Activated CD4-positive, alpha-beta memory T cell treated with anti-CD3 and anti-CD28 coated beads, Interleukin-2, amount 10 ng/mL, durations not matched to agents 7 days and 5 days (primary cell): ENCODE results near the gene ANKRD40CL. TPM values are rescaled to one million over a fixed set of nuclear protein-coding genes. Genes with fewer than 3 reads are reported as not detected.

Experiments
- CTCF ChIA-PET: fragments of 350-600 bp; sonication (Branson Sonifier 250); formaldehyde crosslinking; loops from one replicate; lab custom pipeline; 2021; ENCODE audit warnings: antibody characterized with exemption, inconsistent platforms; lab: Charles Lee
- POLR2A ChIA-PET: fragments of 350-600 bp; sonication (Branson Sonifier 250); formaldehyde crosslinking; loops from one replicate; lab custom pipeline; 2021; ENCODE audit warnings: antibody characterized with exemption; lab: Charles Lee
- DNase-seq: peaks from one replicate; pipeline ENCODE4 v3.0.0-alpha.2; 2020
- H3K27ac Mint-ChIP-seq: one replicate; pipeline ENCODE4 v1.8.0; 2021; ENCODE audit warnings: mild to moderate bottlenecking, mixed read lengths
- H3K27me3 Mint-ChIP-seq: one replicate; pipeline ENCODE4 v1.8.0; 2021; ENCODE audit warnings: mixed read lengths
- H3K36me3 Mint-ChIP-seq: one replicate; pipeline ENCODE4 v1.8.0; 2021; ENCODE audit warnings: low read depth, mixed read lengths
- H3K4me1 Mint-ChIP-seq: one replicate; pipeline ENCODE4 v1.8.0; 2021; ENCODE audit warnings: mixed read lengths
- H3K4me3 Mint-ChIP-seq: one replicate; pipeline ENCODE4 v1.8.0; 2021; ENCODE audit warnings: mild to moderate bottlenecking, mixed read lengths
- H3K9me3 Mint-ChIP-seq: one replicate; pipeline ENCODE4 v1.8.0; 2021; ENCODE audit warnings: mixed read lengths
- total RNA-seq, 2 experiments: library from RNA; stranded (reverse); gene quantifications; one replicate each; pipeline ENCODE4 v1.2.3, GENCODE V29; 2021

ANKRD40CL gene
- total RNA-seq, 2 experiments from 2014 or later = not detected

DNA sequence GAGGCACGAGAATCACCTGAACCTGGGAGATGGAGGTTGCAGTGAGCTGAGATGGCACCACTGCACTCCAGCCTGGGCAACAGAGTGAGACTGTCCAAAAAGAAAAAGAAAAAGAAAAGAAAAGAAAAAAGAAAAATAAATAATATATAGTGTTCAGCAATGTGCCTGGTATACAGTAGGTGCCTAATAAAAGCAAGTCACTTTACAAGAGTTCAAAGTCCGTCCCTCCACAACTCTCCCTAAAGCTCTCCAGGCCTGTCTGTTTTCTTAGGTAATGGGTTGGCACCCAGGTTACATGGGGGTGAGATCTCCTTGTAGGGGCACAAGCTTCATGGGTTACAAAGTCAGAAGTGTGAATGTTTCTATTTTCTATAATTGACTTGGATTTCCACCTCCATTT is 16.6 kb upstream of the ANKRD40CL start:
- Mint-ChIP-seq H3K9me3 (no peaks in the 10 kb centered on the region), H3K36me3 (no peaks in the 10 kb centered on the region), H3K4me3 (no peak overlapping the region), H3K27me3 (peaks cover 31% of the 10 kb centered on the region), H3K27ac (no peak overlapping the region), H3K4me1 (peaks cover 31% of the 10 kb centered on the region)
- ChIA-PET POLR2A (interaction anchor here (0.6 to 1.6 kb wide), 2 partner anchors 68 to 173 kb away, joined by 3 to 5 read pairs; no protein-coding TSS in a partner anchor), CTCF (interaction anchor here (0.8 to 3.3 kb wide), 17 partner anchors 11 to 272 kb away, joined by 3 to 26 read pairs (median 4); no protein-coding TSS in a partner anchor)
- DNase-seq = no peak

DNA sequence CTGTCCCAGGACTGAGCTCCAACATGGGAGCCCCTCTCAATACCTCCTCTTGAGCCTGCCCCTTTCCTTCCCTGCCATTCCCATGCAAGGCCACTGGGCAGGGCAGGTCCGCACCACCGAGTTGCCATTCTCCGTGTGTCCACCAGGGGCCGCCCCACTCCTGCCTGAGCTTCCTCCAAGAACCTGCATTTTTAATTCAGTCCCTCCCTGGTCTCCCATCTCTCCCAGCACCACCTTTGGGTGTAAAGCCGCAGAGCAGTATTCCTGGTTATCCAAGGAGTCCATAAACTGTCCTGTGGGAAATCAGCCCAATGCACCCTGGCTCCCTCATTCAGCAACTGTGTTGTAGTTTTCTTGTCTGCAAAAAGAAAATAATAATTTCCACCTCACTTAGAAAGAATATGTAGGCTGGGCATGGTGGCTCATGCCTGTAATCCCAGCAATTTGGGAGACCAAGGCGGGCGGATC is 15.9 kb upstream of the ANKRD40CL start:
- H3K4me3 Mint-ChIP-seq = no peak overlapping the region
- H3K9me3 Mint-ChIP-seq = no peaks in the 10 kb centered on the region
- peaks cover 30% of the 10 kb centered on the region for H3K4me1 Mint-ChIP-seq
- peaks cover 38% of the 10 kb centered on the region for H3K27me3 Mint-ChIP-seq
- ChIA-PET CTCF (interaction anchor here (0.6 to 3.3 kb wide), 32 partner anchors 8 to 390 kb away, joined by 3 to 26 read pairs (median 4); partner anchors contain the start of gene NME1), POLR2A (interaction anchor here (1.3 to 1.6 kb wide), 2 partner anchors 82 to 174 kb away, joined by 5 to 8 read pairs; partner anchors contain the start of gene TOB1)
- peak; percentile 82 for DNase-seq
- H3K27ac Mint-ChIP-seq = no peak overlapping the region
- no peaks in the 10 kb centered on the region for H3K36me3 Mint-ChIP-seq

DNA sequence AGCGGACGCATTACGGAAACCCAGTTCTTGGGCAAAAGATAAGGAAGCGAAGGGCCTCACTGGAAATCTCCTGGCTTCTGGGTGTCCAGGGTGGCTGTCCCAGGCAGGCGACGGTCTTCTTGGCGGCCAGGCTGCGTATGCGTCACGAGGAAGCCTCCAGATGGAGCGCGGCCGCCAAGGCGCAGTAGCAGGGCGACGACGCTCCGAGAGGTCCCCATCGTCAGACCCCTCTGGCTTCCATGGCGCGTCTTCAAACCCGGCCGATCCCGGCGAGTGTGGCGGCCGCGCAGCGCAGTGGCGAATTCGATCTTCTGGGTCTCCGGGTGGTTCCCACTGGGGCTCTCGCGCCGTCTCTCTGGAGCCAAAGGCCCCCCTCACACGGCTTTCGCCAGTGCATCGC is 13.8 kb upstream of the ANKRD40CL start:
- CTCF ChIA-PET = interaction anchor here (3.3 kb wide), 1 partner anchor 60 kb away, joined by 26 read pairs; no protein-coding TSS in a partner anchor
- H3K9me3 Mint-ChIP-seq = no peaks in the 10 kb centered on the region
- no peak overlapping the region for H3K27ac Mint-ChIP-seq
- H3K36me3 Mint-ChIP-seq = no peaks in the 10 kb centered on the region
- H3K27me3 Mint-ChIP-seq = peaks cover 47% of the 10 kb centered on the region
- H3K4me3 Mint-ChIP-seq = peak overlapping the region; percentile 18
- H3K4me1 Mint-ChIP-seq = peaks cover 24% of the 10 kb centered on the region
- POLR2A ChIA-PET = no interaction called here
- no peak for DNase-seq

DNA sequence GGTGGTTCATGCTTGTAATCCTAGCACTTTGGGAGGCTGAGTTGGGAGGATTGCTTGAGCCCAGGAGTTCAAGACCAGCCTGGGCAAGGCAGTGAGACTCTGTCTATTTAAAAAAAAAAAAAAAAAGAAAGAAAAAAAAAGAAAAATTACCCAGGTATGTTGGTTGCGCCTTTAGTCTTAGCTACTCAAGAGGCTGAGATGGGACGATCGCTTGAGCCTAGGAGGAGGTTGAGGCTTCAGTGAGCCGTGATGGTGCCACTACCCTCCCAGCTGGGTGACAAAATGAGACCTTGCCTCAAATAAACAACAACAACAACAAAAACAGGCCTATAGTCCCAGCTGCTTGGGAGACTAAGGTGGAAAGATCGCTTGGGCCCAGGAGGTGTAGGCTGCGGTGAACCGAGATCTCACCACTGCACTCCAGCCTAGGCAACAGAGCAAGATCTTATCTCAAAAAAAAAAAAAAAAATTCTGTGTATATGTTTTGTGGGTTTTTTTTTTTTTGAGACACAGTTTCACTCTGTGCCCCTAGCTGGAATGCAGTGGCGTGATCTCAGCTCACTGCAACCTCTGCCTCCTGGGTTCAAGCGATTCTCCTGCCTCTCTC is 12.5 kb upstream of the ANKRD40CL start:
- Mint-ChIP-seq H3K27ac (peak overlapping the region; percentile 26), H3K36me3 (no peaks in the 10 kb centered on the region), H3K27me3 (peaks cover 50% of the 10 kb centered on the region), H3K4me1 (peaks cover 24% of the 10 kb centered on the region), H3K9me3 (no peaks in the 10 kb centered on the region), H3K4me3 (peak overlapping the region; percentile 35)
- ChIA-PET POLR2A (interaction anchor here (1.1 to 1.7 kb wide), 6 partner anchors 16 to 373 kb away, joined by 3 to 8 read pairs (median 3); partner anchors contain the start of genes ANKRD40, NME1 and WFIKKN2), CTCF (interaction anchor here (0.6 to 1.8 kb wide), 18 partner anchors 10 to 566 kb away, joined by 3 to 10 read pairs (median 3); partner anchors contain the start of genes LUC7L3 and NME1)
- DNase-seq = peak; percentile 73

DNA sequence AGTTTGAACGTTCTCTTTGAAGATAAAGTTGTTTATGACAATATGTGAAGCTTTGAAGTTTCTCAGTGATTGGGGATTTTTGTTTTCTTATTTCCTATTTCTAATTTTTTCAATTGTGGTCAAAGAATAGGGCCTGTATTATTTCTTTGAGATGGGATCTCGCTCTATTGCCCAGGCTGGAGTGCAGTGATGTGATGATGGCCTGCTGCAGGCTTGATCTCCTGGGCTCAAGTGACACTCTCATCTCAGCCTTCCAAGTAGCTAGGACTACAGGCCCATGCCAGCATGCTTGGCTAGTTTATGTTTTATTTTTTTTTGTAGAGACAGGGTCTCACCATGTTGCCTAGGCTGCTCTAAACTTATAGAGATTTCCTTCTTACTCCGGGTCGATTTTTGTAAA is 11.7 kb upstream of the ANKRD40CL start:
- Mint-ChIP-seq H3K27ac (no peak overlapping the region), H3K27me3 (peaks cover 47% of the 10 kb centered on the region), H3K9me3 (no peaks in the 10 kb centered on the region), H3K36me3 (no peaks in the 10 kb centered on the region), H3K4me1 (peaks cover 24% of the 10 kb centered on the region), H3K4me3 (no peak overlapping the region)
- DNase-seq = no peak
- CTCF ChIA-PET = interaction anchor here (0.5 to 1.8 kb wide), 6 partner anchors 43 to 374 kb away, joined by 3 to 10 read pairs (median 3); partner anchors contain the start of gene NME1
- POLR2A ChIA-PET = interaction anchor here (1.7 kb wide), 1 partner anchor 72 kb away, joined by 8 read pairs; the partner anchor contains the start of gene ANKRD40

DNA sequence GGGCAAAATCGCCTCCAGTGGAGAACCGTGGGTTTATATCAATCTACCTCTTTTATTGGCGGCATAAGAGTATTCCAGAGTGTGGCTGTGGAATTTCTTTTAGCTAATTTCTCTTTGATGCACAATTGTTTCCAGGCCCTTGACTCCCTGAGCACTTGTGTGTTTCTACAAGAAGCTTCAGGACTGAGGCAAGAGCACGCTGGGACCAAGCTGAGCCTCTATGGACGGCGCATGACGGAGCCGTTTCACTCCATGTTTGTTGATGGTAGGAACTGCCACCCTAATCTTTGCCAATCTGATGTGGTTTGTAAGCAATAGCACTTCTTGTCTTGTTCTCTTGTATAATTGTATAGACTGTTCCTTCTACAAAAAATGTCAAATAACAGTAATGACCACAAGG is 11.2 kb upstream of the ANKRD40CL start:
- peaks cover 24% of the 10 kb centered on the region for H3K4me1 Mint-ChIP-seq
- no peak overlapping the region for H3K27ac Mint-ChIP-seq
- no peak overlapping the region for H3K4me3 Mint-ChIP-seq
- H3K27me3 Mint-ChIP-seq = peaks cover 45% of the 10 kb centered on the region
- H3K9me3 Mint-ChIP-seq = no peaks in the 10 kb centered on the region
- POLR2A ChIA-PET = no interaction called here
- CTCF ChIA-PET = interaction anchor here (0.5 to 1.3 kb wide), 3 partner anchors 64 to 192 kb away, joined by 3 to 4 read pairs (median 3); no protein-coding TSS in a partner anchor
- H3K36me3 Mint-ChIP-seq = no peaks in the 10 kb centered on the region
- DNase-seq = no peak

DNA sequence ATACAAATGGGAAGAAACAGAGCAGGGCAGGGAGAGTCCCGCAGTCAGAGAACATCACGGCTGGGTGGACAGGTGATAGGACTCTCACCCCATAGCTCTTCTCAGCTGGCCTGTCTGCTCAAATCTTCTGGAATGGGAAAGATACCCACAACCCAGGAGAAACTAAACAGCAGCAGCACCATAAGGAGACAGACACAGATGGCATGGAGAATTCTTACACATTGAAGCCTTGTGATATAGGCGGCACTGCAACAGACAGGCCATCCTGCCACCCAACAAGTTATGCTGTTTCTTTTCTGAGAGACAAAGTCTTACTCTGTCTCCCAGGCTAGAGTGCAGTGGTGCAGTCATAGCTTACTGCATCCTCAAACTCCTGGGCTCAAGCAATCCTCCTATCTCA is 8.6 kb upstream of the ANKRD40CL start:
- H3K27me3 Mint-ChIP-seq = peaks cover 38% of the 10 kb centered on the region
- no peaks in the 10 kb centered on the region for H3K9me3 Mint-ChIP-seq
- no peak overlapping the region for H3K27ac Mint-ChIP-seq
- CTCF ChIA-PET = no interaction called here
- no peak for DNase-seq
- H3K4me1 Mint-ChIP-seq = peaks cover 18% of the 10 kb centered on the region
- no peak overlapping the region for H3K4me3 Mint-ChIP-seq
- H3K36me3 Mint-ChIP-seq = no peaks in the 10 kb centered on the region
- POLR2A ChIA-PET = no interaction called here

DNA sequence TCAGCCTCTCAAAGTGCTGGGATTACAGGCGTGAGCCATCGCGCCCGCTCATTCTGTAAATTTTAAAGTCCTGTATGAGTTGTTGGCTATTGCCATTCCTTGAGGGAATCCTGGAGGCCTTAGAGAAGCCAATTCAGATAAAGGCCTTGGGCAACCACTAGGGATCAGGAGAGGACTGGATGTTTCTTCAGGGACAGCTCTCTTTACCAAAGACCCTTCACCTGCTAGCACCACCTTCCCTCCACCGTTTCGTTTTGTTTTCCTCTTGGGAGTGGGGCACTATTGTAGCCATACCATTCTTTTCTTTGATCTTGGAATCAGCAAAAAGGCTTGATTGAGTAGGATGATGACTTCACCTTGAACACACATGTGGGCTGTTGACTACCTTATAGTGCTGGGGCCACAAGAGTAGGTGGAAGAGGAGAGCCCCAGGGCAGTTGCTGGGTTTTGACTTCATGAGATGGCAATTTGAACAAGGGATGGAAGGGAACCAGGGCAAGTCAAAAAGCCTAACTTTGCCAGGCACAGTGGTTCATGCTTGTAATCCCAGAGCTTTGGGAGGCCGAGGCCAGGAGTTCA is 7.0 kb upstream of the ANKRD40CL start:
- no peaks in the 10 kb centered on the region for H3K36me3 Mint-ChIP-seq
- peaks cover 6% of the 10 kb centered on the region for H3K4me1 Mint-ChIP-seq
- H3K4me3 Mint-ChIP-seq = no peak overlapping the region
- peaks cover 42% of the 10 kb centered on the region for H3K27me3 Mint-ChIP-seq
- POLR2A ChIA-PET = no interaction called here
- DNase-seq = no peak
- H3K9me3 Mint-ChIP-seq = no peaks in the 10 kb centered on the region
- CTCF ChIA-PET = no interaction called here
- H3K27ac Mint-ChIP-seq = no peak overlapping the region

DNA sequence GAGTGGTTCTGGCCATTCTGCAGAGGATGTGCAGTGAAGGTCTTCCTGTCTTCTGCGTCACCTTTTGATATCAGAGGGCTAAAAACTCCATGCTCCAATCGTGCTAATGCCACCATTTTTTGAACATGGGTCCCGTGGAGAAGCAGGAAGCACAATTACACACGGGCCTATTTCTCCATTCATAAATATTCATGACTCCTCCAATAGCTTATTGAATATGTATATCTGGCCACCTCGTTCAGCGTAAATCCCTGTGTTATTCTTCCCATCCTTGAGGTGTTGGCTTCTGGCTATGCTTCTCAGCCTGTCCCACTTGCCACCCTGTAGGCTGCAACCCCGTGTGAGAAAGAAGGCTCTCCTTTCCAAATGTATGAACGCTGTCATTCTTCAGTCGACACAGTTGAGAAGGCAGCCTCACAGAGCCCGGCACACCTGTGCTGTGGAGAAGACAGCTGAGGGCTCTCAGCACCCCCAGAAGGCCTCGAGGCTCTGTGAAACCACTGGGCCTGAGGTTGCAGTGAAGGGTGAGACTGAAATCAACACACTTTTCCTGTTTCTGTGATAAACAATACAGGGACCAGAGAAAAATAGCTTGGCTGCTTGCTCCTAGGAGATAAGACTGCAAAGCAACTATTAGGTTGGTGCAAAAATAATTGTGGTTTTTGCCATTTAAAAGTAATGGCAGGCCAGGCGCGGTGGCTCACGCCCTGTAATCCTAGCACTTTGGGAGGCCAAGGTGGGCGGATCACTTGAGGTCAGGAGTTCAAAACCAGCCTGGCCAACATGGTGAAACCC is 4.9 kb upstream of the ANKRD40CL start:
- Mint-ChIP-seq H3K36me3 (no peaks in the 10 kb centered on the region), H3K9me3 (no peaks in the 10 kb centered on the region), H3K4me1 (peaks cover 7% of the 10 kb centered on the region), H3K27ac (no peak overlapping the region), H3K27me3 (peaks cover 31% of the 10 kb centered on the region), H3K4me3 (no peak overlapping the region)
- ChIA-PET POLR2A (no interaction called here), CTCF (interaction anchor here (0.6 to 2.6 kb wide), 2 partner anchors 10 to 11 kb away, joined by 5 to 8 read pairs; no protein-coding TSS in a partner anchor)
- no peak for DNase-seq

DNA sequence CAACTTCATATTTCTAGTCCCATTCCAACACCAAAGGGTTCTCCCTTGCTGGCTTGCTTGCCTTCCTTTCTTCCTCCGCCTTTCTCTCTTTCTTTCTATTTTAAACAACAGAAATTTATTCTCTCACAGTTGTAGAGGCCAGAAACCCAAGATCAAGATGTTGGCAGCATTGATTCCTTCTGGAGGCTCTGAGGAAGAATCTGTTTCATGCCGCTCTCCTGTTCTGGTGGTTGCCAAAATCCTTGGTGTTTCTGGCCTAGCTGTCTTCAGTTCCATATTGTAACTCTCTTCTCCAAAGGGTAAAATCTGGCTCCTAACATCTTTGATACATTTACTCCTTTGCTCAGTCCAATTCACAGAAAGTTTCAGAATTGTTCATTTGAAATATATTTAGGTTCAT is 3.0 kb upstream of the ANKRD40CL start:
- H3K36me3 Mint-ChIP-seq = no peaks in the 10 kb centered on the region
- DNase-seq = no peak
- POLR2A ChIA-PET = no interaction called here
- no peaks in the 10 kb centered on the region for H3K9me3 Mint-ChIP-seq
- peaks cover 29% of the 10 kb centered on the region for H3K27me3 Mint-ChIP-seq
- H3K27ac Mint-ChIP-seq = no peak overlapping the region
- H3K4me1 Mint-ChIP-seq = peaks cover 14% of the 10 kb centered on the region
- CTCF ChIA-PET = interaction anchor here (2.3 to 2.6 kb wide), 2 partner anchors 10 to 13 kb away, joined by 5 to 8 read pairs; no protein-coding TSS in a partner anchor
- H3K4me3 Mint-ChIP-seq = no peak overlapping the region

DNA sequence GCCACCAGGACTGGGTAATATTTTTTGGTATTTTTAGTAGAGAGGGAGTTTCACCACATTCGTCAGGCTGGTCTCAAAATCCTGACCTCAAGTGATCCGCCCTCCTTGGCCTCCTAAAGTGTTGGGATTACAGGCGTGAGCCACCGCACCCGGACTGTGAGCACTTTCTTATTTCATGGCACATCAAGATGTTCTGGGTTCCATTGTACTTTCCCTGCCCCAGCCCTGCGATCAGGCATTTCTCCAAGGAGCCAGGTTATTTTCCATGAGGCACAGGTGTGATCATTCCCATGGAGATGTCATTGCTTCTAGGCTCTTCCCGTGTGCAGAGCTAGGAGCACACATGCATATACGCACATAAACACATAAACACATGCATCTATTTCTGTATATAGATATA is 2.6 kb upstream of the ANKRD40CL start:
- POLR2A ChIA-PET = no interaction called here
- DNase-seq = peak; percentile 9
- Mint-ChIP-seq H3K27ac (no peak overlapping the region), H3K4me3 (no peak overlapping the region), H3K36me3 (no peaks in the 10 kb centered on the region), H3K9me3 (no peaks in the 10 kb centered on the region), H3K4me1 (peaks cover 16% of the 10 kb centered on the region), H3K27me3 (peaks cover 30% of the 10 kb centered on the region)
- CTCF ChIA-PET = interaction anchor here (2.3 to 2.6 kb wide), 2 partner anchors 10 to 13 kb away, joined by 5 to 8 read pairs; no protein-coding TSS in a partner anchor

DNA sequence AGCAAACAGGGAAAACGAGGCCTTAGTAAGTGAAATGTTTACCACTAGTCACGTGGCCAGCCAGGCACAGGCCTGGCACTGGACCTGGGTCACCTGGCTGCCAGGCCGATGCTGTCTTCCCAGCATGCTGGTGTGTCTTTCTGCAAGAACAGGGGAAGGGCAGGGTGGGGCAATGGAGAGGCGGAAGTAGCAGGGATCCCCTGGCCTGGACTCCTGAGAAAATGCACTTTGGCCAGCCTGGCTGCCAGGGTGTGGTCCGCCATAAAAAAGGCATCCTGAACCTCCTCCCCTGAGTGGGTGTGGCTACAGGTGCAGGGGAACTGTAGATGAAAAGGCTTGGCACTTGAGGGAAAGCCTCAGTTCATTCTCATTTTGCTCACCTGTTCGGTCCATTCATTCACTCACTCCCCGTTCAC is 1.0 kb upstream of the ANKRD40CL start:
- peak; percentile 14 for DNase-seq
- Mint-ChIP-seq H3K4me3 (no peak overlapping the region), H3K9me3 (no peaks in the 10 kb centered on the region), H3K27me3 (peaks cover 38% of the 10 kb centered on the region), H3K4me1 (peaks cover 20% of the 10 kb centered on the region), H3K36me3 (no peaks in the 10 kb centered on the region), H3K27ac (no peak overlapping the region)
- CTCF ChIA-PET = interaction anchor here (0.7 to 1.2 kb wide), 2 partner anchors 49 to 189 kb away, joined by 3 to 4 read pairs; no protein-coding TSS in a partner anchor
- POLR2A ChIA-PET = interaction anchor here (2.2 kb wide), 1 partner anchor 13 kb away, joined by 4 read pairs; no protein-coding TSS in a partner anchor
